ENCODE measurements around the gene GYG2.

DNA sequence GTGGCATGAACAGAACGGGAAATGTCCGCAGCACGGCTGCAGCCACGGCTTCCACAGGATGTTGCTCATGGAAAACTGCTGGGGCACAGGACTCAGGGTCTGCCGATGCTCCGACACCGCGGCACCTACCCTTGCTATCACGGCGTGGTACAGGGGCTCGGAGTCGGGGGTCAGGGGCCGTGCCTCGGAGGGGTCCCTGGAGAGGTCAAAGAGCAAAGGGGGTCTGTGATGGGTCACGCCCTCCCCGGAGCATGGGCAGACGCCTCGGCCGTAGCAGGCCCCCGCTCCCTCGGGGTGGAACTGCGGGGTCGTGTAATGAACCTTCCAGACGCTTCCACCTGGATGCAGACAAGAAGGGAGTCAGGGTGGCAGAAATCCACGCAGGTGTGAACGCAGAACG is 78.6 kb downstream of the GYG2 start:
- TF ChIP-seq EZH2 (IDR thresholded peaks at IDR 0.05; ENCODE audit: borderline replicate concordance, low read length) = no peak
- TF ChIP-seq, protein P1, sequence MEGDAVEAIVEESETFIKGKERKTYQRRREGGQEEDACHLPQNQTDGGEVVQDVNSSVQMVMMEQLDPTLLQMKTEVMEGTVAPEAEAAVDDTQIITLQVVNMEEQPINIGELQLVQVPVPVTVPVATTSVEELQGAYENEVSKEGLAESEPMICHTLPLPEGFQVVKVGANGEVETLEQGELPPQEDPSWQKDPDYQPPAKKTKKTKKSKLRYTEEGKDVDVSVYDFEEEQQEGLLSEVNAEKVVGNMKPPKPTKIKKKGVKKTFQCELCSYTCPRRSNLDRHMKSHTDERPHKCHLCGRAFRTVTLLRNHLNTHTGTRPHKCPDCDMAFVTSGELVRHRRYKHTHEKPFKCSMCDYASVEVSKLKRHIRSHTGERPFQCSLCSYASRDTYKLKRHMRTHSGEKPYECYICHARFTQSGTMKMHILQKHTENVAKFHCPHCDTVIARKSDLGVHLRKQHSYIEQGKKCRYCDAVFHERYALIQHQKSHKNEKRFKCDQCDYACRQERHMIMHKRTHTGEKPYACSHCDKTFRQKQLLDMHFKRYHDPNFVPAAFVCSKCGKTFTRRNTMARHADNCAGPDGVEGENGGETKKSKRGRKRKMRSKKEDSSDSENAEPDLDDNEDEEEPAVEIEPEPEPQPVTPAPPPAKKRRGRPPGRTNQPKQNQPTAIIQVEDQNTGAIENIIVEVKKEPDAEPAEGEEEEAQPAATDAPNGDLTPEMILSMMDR (IDR thresholded peaks at IDR 0.05; ENCODE audit: low read length) = no peak

Measured in OCI-LY1 (cell line).